ENCODE results near the gene BGN. TPM values are rescaled to one million over a fixed set of nuclear protein-coding genes. Genes with fewer than 3 reads are reported as not detected.

The BGN gene
- total and polyA plus RNA-seq, 2 experiments from 2014 or later = 129 to 308 TPM

DNA sequence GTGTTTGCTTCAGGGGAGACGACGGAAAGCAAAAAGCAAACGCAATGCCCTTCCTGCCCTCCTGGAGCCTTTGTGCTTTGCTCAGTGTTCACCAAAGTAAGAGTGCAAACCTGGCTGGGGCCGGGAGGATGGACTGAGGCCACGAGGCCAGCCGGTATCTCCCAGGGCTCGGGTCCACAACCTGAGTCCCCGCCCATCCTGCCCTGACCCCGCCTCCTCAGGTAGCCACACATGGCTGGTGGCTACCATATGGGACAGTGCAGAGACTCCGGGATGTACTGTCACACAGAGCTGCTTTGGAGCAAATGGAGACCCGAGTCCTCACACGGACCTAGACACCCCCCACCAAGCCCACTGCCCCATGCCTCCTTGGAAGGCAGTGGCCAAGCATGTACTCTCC, 27.5 kb downstream of the BGN start:
- no peak for TF ChIP-seq EZH2 (IDR thresholded peaks at IDR 0.05; ENCODE audit: insufficient read depth, poor library complexity, severe bottlenecking)
- no peak for TF ChIP-seq EZH2phosphoT487 (IDR thresholded peaks at IDR 0.05; ENCODE audit: insufficient read depth, low read depth)
- H3K4me1 ChIP-seq (ENCODE audit: insufficient read depth) = peaks cover 13% of the 10 kb centered on the region; the same call in 1 of the 2 replicates
- WGBS, 2 experiments (ENCODE audit: low coverage in 1 of 2, low lambda C conversion rate in 2 of 2, missing lambda C conversion rate in 2 of 2) = 49 to 52% methylated on average over 7 to 10 of the region's 12 CpGs
- H4K20me1 ChIP-seq (ENCODE audit: insufficient read depth) = no peaks in the 10 kb centered on the region
- no peak for DNase-seq
- H3F3A ChIP-seq (ENCODE audit: insufficient read depth) = 0 out of 2 replicates have a peak, but pooled peaks cover 4% of the 10 kb centered on the region
- no peaks in the 10 kb centered on the region for H3K9me2 ChIP-seq (ENCODE audit: insufficient read depth)
- no peaks in the 10 kb centered on the region for H3K79me2 ChIP-seq (ENCODE audit: insufficient read depth)
- H3K36me3 ChIP-seq (ENCODE audit: low read depth) = no peaks in the 10 kb centered on the region
- no peaks in the 10 kb centered on the region for H3K9me3 ChIP-seq (ENCODE audit: low read depth)
- H3K9ac ChIP-seq = no peak overlapping the region
- in situ Hi-C loops (cut with MboI) = no loop called here
- H3K27me3 ChIP-seq (replicated peaks; ENCODE audit: insufficient read depth) = no peaks in the 10 kb centered on the region
- no peak overlapping the region for H2AFZ ChIP-seq
- H3K27ac ChIP-seq = no peak overlapping the region
- H3K4me3 ChIP-seq = no peak overlapping the region
- H3K4me2 ChIP-seq (ENCODE audit: unreplicated experiment) = no peak overlapping the region

DNA sequence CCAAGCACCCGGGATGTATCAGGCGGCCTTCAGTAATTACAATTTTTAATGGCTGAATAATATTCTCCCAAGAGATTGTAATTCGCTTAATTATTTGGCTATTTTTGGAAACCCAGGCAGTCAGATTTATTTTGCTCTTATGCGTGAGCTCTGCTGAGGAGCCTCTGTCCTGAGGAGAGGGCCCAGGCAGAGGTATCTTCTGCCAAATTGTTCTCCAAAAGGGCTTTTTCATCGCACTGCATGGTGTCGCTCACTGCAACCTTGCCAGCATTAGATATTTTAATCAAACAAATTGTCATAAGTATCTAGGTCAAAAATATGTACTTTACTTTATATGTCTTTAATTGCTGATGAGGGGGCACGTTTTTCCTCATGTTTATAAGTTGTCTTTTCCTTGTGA, 28.5 kb downstream of the BGN start:
- Histone ChIP-seq H3K4me3 (no peak overlapping the region), H3F3A (ENCODE audit: insufficient read depth) (0 out of 2 replicates have a peak, but pooled peaks cover 4% of the 10 kb centered on the region), H3K27ac (no peak overlapping the region), H4K20me1 (ENCODE audit: insufficient read depth) (no peaks in the 10 kb centered on the region), H3K27me3 (replicated peaks; ENCODE audit: insufficient read depth) (no peaks in the 10 kb centered on the region), H2AFZ (no peak overlapping the region), H3K79me2 (ENCODE audit: insufficient read depth) (no peaks in the 10 kb centered on the region), H3K9me3 (ENCODE audit: low read depth) (no peaks in the 10 kb centered on the region), H3K9me2 (ENCODE audit: insufficient read depth) (no peaks in the 10 kb centered on the region), H3K4me2 (ENCODE audit: unreplicated experiment) (no peak overlapping the region), H3K36me3 (ENCODE audit: low read depth) (no peaks in the 10 kb centered on the region), H3K9ac (no peak overlapping the region), H3K4me1 (ENCODE audit: insufficient read depth) (peaks cover 13% of the 10 kb centered on the region; the same call in 1 of the 2 replicates)
- DNase-seq = no peak
- 49 to 54% methylated on average over 7 of the region's 7 CpGs for WGBS, 2 experiments (ENCODE audit: low coverage in 1 of 2, low lambda C conversion rate in 2 of 2, missing lambda C conversion rate in 2 of 2)
- no peak for TF ChIP-seq EZH2phosphoT487 (IDR thresholded peaks at IDR 0.05; ENCODE audit: insufficient read depth, low read depth)
- TF ChIP-seq EZH2 (IDR thresholded peaks at IDR 0.05; ENCODE audit: insufficient read depth, poor library complexity, severe bottlenecking) = no peak
- in situ Hi-C loops (cut with MboI) = no loop called here

GRCh38 chrX:153524234-153524633, 29.5 kb downstream of the BGN start:
- Histone ChIP-seq H3K4me1 (ENCODE audit: insufficient read depth) (peaks cover 13% of the 10 kb centered on the region; the same call in 1 of the 2 replicates), H3K4me2 (ENCODE audit: unreplicated experiment) (no peak overlapping the region), H4K20me1 (ENCODE audit: insufficient read depth) (no peaks in the 10 kb centered on the region), H2AFZ (no peak overlapping the region), H3F3A (ENCODE audit: insufficient read depth) (0 out of 2 replicates have a peak, but pooled peaks cover 4% of the 10 kb centered on the region), H3K9me2 (ENCODE audit: insufficient read depth) (no peaks in the 10 kb centered on the region), H3K27ac (no peak overlapping the region), H3K79me2 (ENCODE audit: insufficient read depth) (no peaks in the 10 kb centered on the region), H3K9me3 (ENCODE audit: low read depth) (no peaks in the 10 kb centered on the region), H3K36me3 (ENCODE audit: low read depth) (no peaks in the 10 kb centered on the region), H3K9ac (no peak overlapping the region), H3K27me3 (replicated peaks; ENCODE audit: insufficient read depth) (no peaks in the 10 kb centered on the region), H3K4me3 (no peak overlapping the region)
- in situ Hi-C loops (cut with MboI) = no loop called here
- no peak for DNase-seq
- TF ChIP-seq EZH2phosphoT487 (IDR thresholded peaks at IDR 0.05; ENCODE audit: insufficient read depth, low read depth) (no peak), EZH2 (IDR thresholded peaks at IDR 0.05; ENCODE audit: insufficient read depth, poor library complexity, severe bottlenecking) (no peak)
- WGBS, 2 experiments (ENCODE audit: low coverage in 1 of 2, low lambda C conversion rate in 2 of 2, missing lambda C conversion rate in 2 of 2) = 70 to 72% methylated on average over 3 of the region's 3 CpGs

GRCh38 chrX:153525451-153525850, 30.7 kb downstream of the BGN start:
- Histone ChIP-seq H3K27me3 (replicated peaks; ENCODE audit: insufficient read depth) (no peaks in the 10 kb centered on the region), H3K9me2 (ENCODE audit: insufficient read depth) (no peaks in the 10 kb centered on the region), H3F3A (ENCODE audit: insufficient read depth) (0 out of 2 replicates have a peak, but pooled peaks cover 4% of the 10 kb centered on the region), H3K4me2 (ENCODE audit: unreplicated experiment) (no peak overlapping the region), H3K79me2 (ENCODE audit: insufficient read depth) (no peaks in the 10 kb centered on the region), H3K9ac (no peak overlapping the region), H3K27ac (no peak overlapping the region), H3K4me3 (no peak overlapping the region), H3K4me1 (ENCODE audit: insufficient read depth) (peaks cover 8% of the 10 kb centered on the region; the same call in 1 of the 2 replicates), H2AFZ (no peak overlapping the region), H3K9me3 (ENCODE audit: low read depth) (no peaks in the 10 kb centered on the region), H4K20me1 (ENCODE audit: insufficient read depth) (no peaks in the 10 kb centered on the region), H3K36me3 (ENCODE audit: low read depth) (no peaks in the 10 kb centered on the region)
- in situ Hi-C loops (cut with MboI) = no loop called here
- WGBS, 2 experiments (ENCODE audit: low coverage in 1 of 2, low lambda C conversion rate in 2 of 2, missing lambda C conversion rate in 2 of 2) = 39 to 69% methylated on average over 3 of the region's 6 CpGs
- no peak for DNase-seq
- TF ChIP-seq EZH2 (IDR thresholded peaks at IDR 0.05; ENCODE audit: insufficient read depth, poor library complexity, severe bottlenecking) (no peak), EZH2phosphoT487 (IDR thresholded peaks at IDR 0.05; ENCODE audit: insufficient read depth, low read depth) (no peak)

DNA sequence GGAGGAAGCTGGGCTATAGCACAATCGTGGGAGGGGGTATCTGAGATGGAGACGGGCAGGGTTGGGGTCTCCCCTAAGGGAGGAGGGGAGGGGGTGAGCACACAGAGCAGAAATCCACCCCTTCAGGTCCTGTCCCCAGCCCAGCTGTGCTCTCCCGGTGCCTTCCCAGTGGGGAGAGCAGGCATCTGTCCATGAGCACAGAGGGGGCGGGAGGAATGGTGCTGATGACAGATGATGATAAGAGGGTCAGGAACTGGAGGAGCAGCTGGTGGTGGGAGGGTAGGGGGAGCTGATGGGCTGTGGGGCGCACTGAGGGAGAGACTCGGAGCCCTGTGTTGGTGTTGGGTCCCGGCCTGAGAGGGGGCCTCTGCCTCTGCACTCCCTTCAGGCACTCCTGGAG, 31.3 kb downstream of the BGN start:
- H3K79me2 ChIP-seq (ENCODE audit: insufficient read depth) = no peaks in the 10 kb centered on the region
- H3K27me3 ChIP-seq (replicated peaks; ENCODE audit: insufficient read depth) = no peaks in the 10 kb centered on the region
- H4K20me1 ChIP-seq (ENCODE audit: insufficient read depth) = no peaks in the 10 kb centered on the region
- no peaks in the 10 kb centered on the region for H3K9me3 ChIP-seq (ENCODE audit: low read depth)
- DNase-seq = no peak
- no peaks in the 10 kb centered on the region for H3F3A ChIP-seq (ENCODE audit: insufficient read depth)
- H3K36me3 ChIP-seq (ENCODE audit: low read depth) = no peaks in the 10 kb centered on the region
- no peak overlapping the region for H3K4me3 ChIP-seq
- in situ Hi-C loops (cut with MboI) = no loop called here
- no peak overlapping the region for H3K9ac ChIP-seq
- peaks cover 4% of the 10 kb centered on the region; the same call in 1 of the 2 replicates for H3K4me1 ChIP-seq (ENCODE audit: insufficient read depth)
- H3K27ac ChIP-seq = no peak overlapping the region
- H3K9me2 ChIP-seq (ENCODE audit: insufficient read depth) = no peaks in the 10 kb centered on the region
- TF ChIP-seq EZH2phosphoT487 (IDR thresholded peaks at IDR 0.05; ENCODE audit: insufficient read depth, low read depth) (no peak), EZH2 (IDR thresholded peaks at IDR 0.05; ENCODE audit: insufficient read depth, poor library complexity, severe bottlenecking) (no peak)
- H2AFZ ChIP-seq = no peak overlapping the region
- no peak overlapping the region for H3K4me2 ChIP-seq (ENCODE audit: unreplicated experiment)
- WGBS, 2 experiments (ENCODE audit: low coverage in 1 of 2, low lambda C conversion rate in 2 of 2, missing lambda C conversion rate in 2 of 2) = 38 to 60% methylated on average over 2 to 6 of the region's 7 CpGs

Measured in GM23248 (cell line).